ENCODE data around the gene ARMC5. TPM values are rescaled to one million over a fixed set of nuclear protein-coding genes. Genes with fewer than 3 reads are reported as not detected.
A peak's percentile ranks its signal among the peaks of the same experiment; 100 is the strongest.

Gene ARMC5
- total and polyA plus RNA-seq, 9 of the 15 experiments (the other 6 are each of a cell fraction or from before 2014, with no cell fraction given): 0.11 to 13.5 (median 2.1) TPM

DNA sequence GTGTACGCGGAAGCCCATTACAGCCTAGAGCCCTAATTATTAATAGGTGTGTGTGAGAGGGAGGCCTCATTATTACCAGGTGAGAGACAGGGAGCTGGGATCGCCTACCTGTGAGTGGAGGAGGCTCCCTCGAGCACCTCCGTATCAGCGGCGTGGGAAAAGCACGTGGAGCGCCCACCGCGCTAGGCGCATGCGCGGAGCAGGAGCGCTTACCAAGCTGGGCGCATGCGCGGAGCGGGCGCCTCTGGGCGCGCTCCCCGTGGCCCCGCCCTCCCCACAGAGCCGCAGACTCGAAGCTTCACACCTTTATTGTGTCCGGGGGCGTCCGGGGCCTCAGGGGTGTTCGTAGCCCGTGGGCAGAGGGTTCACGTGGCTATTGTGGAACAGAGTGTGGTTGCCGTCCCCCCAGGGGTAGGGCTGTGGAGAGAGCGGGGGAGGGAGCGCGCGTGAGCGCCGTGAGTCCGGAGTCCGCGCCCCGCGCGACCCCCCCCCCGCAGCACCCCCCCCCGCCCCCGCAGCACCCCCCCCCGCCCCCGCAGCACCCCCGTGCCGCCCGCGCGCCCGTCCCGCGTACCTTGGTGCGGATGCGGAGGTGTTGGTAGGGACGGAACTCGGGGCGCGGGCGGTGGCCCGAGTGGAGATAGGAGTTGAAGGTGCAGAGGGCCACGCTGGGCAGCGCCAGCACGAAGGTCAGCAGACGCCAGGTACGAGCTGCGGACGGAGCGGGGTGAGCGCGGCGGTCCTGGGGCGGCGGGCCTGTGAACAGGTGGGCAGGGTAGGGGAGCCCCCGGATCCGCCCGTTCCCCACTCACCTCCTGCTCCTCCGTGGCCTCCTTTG lies 31.6 kb upstream of the ARMC5 start:
- Histone ChIP-seq H4K20me1 (replicated peaks; ENCODE audit: control insufficient read depth, insufficient read depth, low read length) (no peaks in the 10 kb centered on the region), H3K79me2 (ENCODE audit: control insufficient read depth, insufficient read depth, low read length) (no peaks in the 10 kb centered on the region), H3K27me3 (ENCODE audit: control insufficient read depth in 2 of 2, insufficient read depth in 2 of 2, low read length in 2 of 2) (peaks cover 11 to 22% of the 10 kb centered on the region in 2 experiments; a peak in 4 of 5 replicates), H3K4me2 (ENCODE audit: insufficient read depth, low read length) (0 out of 2 replicates have a peak overlapping the region, but pooled peaks have one; percentile 3), H3K9me1 (ENCODE audit: control insufficient read depth, insufficient read depth, low read length) (no peaks in the 10 kb centered on the region), H3K9ac (ENCODE audit: insufficient read depth in 1 of 2, low read depth in 2 of 2, low read length in 2 of 2) (no peak overlapping the region; a peak in 1 of 4 replicates), H3K27ac (ENCODE audit: extremely low read depth, low read depth, low read length) (no peak overlapping the region), H3K36me3 (ENCODE audit: control insufficient read depth, insufficient read depth, low read length) (no peaks in the 10 kb centered on the region), H3K9me3 (replicated peaks; ENCODE audit: control insufficient read depth, insufficient read depth, low read depth, low read length) (no peaks in the 10 kb centered on the region), H3K4me3 (no peak overlapping the region), H2AFZ (ENCODE audit: low read depth, low read length) (peak overlapping the region; percentile 73), H3K4me1 (replicated peaks in 1 of 2; ENCODE audit: control insufficient read depth in 2 of 2, insufficient read depth in 2 of 2, low read length in 2 of 2) (peaks cover 0 to 13% of the 10 kb centered on the region in 2 experiments; a peak in 2 of 5 replicates)
- WGBS (ENCODE audit: insufficient coverage, low coverage, missing lambda C conversion rate): 56% methylated on average over 30 of the region's 83 CpGs
- DNase-seq (ENCODE audit: extremely low read depth in 1 of 4, low spot score in 3 of 4): peak; percentile 63 to 89 (median 85)
- BruUV-seq (replicated peaks): no TSS peak
- ChIA-PET POLR2A (interaction anchor here (2.2 kb wide), 1 partner anchor 15 kb away, joined by 6 read pairs; the partner anchor contains the start of gene ZNF843), CTCF (ENCODE audit: low intra/inter-chr PET ratio) (no interaction called here)
- in situ Hi-C loops (cut with MboI): loop anchor here (25.0 kb wide), 1 partner anchor 440 kb away; the partner anchor contains the start of gene HSD3B7
- ATAC-seq: peak; percentile 51
- no peak for FAIRE-seq
- intact Hi-C loops (cut with micrococcal nuclease): no loop called here
- TF ChIP-seq HIVEP1 (CRISPR knock-in tag; IDR thresholded peaks at IDR 0.05) (no peak), ARNT (IDR thresholded peaks at IDR 0.05) (no peak), ZNF347 (CRISPR knock-in tag; IDR thresholded peaks at IDR 0.05; ENCODE audit: low read depth) (no peak), E2F4 (CRISPR knock-in tag; IDR thresholded peaks at IDR 0.05; ENCODE audit: low read depth) (no peak), ARID1B (IDR thresholded peaks at IDR 0.05) (no peak), DNMT1 (IDR thresholded peaks at IDR 0.05) (no peak), RNF2 (IDR thresholded peaks at IDR 0.05) (0 out of 2 replicates have a peak, but pooled peaks have one; percentile 41), HSF4 (CRISPR knock-in tag; IDR thresholded peaks at IDR 0.05; ENCODE audit: borderline replicate concordance) (no peak), ZNF592 (IDR thresholded peaks at IDR 0.05) (0 out of 2 replicates have a peak, but pooled peaks have one; percentile 51), RBFOX2 (IDR thresholded peaks at IDR 0.05; ENCODE audit: low read depth, low read length) (0 out of 2 replicates have a peak, but pooled peaks have one; percentile 32), HDAC8 (tag; IDR thresholded peaks at IDR 0.05) (no peak)
- TF ChIP-seq, protein P1, sequence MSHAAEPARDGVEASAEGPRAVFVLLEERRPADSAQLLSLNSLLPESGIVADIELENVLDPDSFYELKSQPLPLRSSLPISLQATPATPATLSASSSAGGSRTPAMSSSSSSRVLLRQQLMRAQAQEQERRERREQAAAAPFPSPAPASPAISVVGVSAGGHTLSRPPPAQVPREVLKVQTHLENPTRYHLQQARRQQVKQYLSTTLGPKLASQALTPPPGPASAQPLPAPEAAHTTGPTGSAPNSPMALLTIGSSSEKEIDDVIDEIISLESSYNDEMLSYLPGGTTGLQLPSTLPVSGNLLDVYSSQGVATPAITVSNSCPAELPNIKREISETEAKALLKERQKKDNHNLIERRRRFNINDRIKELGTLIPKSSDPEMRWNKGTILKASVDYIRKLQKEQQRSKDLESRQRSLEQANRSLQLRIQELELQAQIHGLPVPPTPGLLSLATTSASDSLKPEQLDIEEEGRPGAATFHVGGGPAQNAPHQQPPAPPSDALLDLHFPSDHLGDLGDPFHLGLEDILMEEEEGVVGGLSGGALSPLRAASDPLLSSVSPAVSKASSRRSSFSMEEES (CRISPR knock-in tag; IDR thresholded peaks at IDR 0.05): no peak
- TF ChIP-seq, protein P2, sequence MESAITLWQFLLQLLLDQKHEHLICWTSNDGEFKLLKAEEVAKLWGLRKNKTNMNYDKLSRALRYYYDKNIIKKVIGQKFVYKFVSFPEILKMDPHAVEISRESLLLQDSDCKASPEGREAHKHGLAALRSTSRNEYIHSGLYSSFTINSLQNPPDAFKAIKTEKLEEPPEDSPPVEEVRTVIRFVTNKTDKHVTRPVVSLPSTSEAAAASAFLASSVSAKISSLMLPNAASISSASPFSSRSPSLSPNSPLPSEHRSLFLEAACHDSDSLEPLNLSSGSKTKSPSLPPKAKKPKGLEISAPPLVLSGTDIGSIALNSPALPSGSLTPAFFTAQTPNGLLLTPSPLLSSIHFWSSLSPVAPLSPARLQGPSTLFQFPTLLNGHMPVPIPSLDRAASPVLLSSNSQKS (CRISPR knock-in tag; IDR thresholded peaks at IDR 0.05): no peak
